ENCODE measurements around the gene AGPAT1.
A peak's percentile ranks its signal among the peaks of the same experiment; 100 is the strongest.

AGPAT1 gene

DNA sequence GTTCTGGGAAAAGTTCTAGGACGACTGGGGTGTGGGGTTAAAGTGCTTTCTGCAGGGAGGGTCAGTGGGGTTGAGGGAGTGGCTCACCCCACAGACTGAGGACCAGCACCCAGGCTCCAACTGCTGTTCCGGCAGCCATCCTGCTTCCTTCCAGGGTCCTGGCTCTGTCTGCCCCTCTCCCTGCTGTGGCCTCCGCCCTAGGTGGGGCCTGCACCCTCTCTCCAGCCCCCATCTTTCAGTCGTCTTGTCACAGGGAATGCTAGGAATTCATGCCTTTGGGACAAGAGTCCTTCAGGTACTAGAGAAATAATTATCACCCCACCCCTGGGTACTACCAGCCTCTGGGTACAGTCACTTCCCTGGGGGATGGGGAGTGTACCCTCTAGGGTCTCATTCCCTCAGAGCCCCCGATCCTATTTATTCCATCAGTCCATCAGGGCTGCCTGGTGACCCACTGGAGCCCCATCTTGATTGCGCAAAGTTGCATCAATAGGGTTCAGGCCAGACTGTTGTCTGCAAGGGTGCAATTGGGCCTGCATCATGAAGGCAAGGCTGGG lies 8.3 kb upstream of the AGPAT1 start, which contains the start of gene AGER:
Gene AGER, minus strand, starts transcription at position 170 of the 557 bp plus-strand sequence. Its CDS starts 31 bp downstream, at position 139.
- Histone ChIP-seq H3K27me3 (ENCODE audit: control insufficient read depth in 1 of 2, insufficient read depth in 2 of 2, low read length in 2 of 2) (no peaks in the 10 kb centered on the region), H3K4me3 (ENCODE audit: low read length in 2 of 2) (no peak within 1 kb of the TSS), H3K9ac (ENCODE audit: low read length in 2 of 2) (peak within 1 kb of the TSS; percentile 5 to 22), H3K9me3 (ENCODE audit: control insufficient read depth in 2 of 2, low read length in 2 of 2) (no peaks in the 10 kb centered on the region), H3K4me1 (ENCODE audit: control insufficient read depth, insufficient read depth, low read length) (peaks cover 49% of the 10 kb centered on the region), H3K36me3 (ENCODE audit: control insufficient read depth in 2 of 2, insufficient read depth in 2 of 2, low read length in 2 of 2) (peaks cover 26 to 31% of the 10 kb centered on the region in 2 donors), H3K27ac (ENCODE audit: low read length) (peak within 1 kb of the TSS; percentile 60)

DNA sequence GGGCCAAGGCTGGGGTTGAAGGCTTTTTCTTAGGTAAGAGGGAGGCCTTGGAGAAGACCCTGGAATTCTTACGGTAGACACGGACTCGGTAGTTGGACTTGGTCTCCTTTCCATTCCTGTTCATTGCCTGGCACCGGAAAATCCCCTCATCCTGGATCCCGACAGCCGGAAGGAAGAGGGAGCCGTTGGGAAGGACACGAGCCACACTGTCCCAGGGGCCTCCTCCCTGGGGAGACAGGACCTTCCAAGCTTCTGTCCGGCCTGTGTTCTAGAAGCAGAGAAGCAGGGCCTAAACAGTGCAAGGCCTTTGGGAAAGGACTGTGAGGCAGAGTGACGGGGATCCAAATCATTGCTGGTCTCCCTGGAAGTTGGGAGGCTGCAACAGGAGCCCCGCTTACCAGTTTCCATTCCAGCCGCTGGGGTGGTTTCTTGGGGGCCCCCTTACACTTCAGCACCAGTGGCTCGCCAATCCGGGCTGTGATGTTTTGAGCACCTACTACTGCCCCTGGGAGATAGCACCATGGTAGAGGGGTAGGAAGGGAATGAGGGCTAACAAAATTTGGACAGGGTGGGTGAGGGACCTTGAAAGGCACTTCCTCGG lies 7.7 kb upstream of the AGPAT1 start:
- H3K4me3 ChIP-seq (ENCODE audit: low read length in 2 of 2) = no peak overlapping the region
- peaks cover 49% of the 10 kb centered on the region for H3K4me1 ChIP-seq (ENCODE audit: control insufficient read depth, insufficient read depth, low read length)
- H3K27ac ChIP-seq (ENCODE audit: low read length) = peak overlapping the region; percentile 60
- H3K36me3 ChIP-seq (ENCODE audit: control insufficient read depth in 2 of 2, insufficient read depth in 2 of 2, low read length in 2 of 2) = peaks cover 26 to 31% of the 10 kb centered on the region in 2 donors
- no peaks in the 10 kb centered on the region for H3K27me3 ChIP-seq (ENCODE audit: control insufficient read depth in 1 of 2, insufficient read depth in 2 of 2, low read length in 2 of 2)
- peak overlapping the region; percentile 5 to 22 for H3K9ac ChIP-seq (ENCODE audit: low read length in 2 of 2)
- H3K9me3 ChIP-seq (ENCODE audit: control insufficient read depth in 2 of 2, low read length in 2 of 2) = no peaks in the 10 kb centered on the region

DNA sequence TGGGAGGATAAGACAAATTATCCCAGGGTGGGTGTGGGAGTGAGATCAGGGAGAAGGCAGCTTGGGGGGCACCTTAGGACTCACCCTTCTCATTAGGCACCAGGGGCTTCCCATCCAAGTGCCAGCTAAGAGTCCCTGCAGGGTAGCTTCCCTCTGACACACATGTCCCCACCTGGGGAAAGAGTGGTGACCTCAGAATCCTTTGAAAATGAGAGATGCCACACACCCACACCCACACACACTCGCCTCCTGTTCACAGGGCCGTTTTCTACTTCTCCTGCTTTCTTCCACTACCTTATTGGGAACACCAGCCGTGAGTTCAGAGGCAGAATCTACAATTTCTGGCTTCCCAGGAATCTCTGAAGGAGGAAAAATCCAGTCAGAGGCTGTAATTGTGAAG lies 7.1 kb upstream of the AGPAT1 start:
- Histone ChIP-seq H3K36me3 (ENCODE audit: control insufficient read depth in 2 of 2, insufficient read depth in 2 of 2, low read length in 2 of 2) (peaks cover 26 to 31% of the 10 kb centered on the region in 2 donors), H3K9ac (ENCODE audit: low read length in 2 of 2) (no peak overlapping the region), H3K27ac (ENCODE audit: low read length) (peak overlapping the region; percentile 60), H3K4me1 (ENCODE audit: control insufficient read depth, insufficient read depth, low read length) (peaks cover 44% of the 10 kb centered on the region), H3K9me3 (ENCODE audit: control insufficient read depth in 2 of 2, low read length in 2 of 2) (no peaks in the 10 kb centered on the region), H3K27me3 (ENCODE audit: control insufficient read depth in 1 of 2, insufficient read depth in 2 of 2, low read length in 2 of 2) (no peaks in the 10 kb centered on the region), H3K4me3 (ENCODE audit: low read length in 2 of 2) (no peak overlapping the region)

DNA sequence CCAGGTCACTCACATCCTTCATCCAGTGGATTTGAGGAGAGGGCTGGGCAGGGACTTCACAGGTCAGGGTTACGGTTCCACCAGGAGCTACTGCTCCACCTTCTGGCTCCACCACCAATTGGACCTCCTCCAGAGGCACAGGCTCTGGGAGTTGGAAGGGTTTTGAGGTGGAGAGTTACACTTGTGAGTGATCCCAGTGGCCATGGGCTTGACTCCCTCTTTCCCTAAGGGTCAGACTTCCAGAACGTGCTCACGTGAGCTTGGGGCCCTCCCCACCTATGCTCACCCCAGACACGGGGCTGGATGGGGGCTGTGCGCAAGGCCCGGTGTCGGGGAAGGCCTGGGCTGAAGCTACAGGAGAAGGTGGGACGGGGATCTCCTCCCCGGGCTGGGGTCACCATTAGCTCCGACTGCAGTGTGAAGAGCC lies 6.7 kb upstream of the AGPAT1 start:
- H3K36me3 ChIP-seq (ENCODE audit: control insufficient read depth in 2 of 2, insufficient read depth in 2 of 2, low read length in 2 of 2) = peaks cover 26 to 27% of the 10 kb centered on the region in 2 donors
- peaks cover 43% of the 10 kb centered on the region for H3K4me1 ChIP-seq (ENCODE audit: control insufficient read depth, insufficient read depth, low read length)
- H3K4me3 ChIP-seq (ENCODE audit: low read length in 2 of 2) = no peak overlapping the region
- H3K27me3 ChIP-seq (ENCODE audit: control insufficient read depth in 1 of 2, insufficient read depth in 2 of 2, low read length in 2 of 2) = no peaks in the 10 kb centered on the region
- peak overlapping the region; percentile 60 for H3K27ac ChIP-seq (ENCODE audit: low read length)
- peak overlapping the region in 1 of 2 donors; percentile 36 for H3K9ac ChIP-seq (ENCODE audit: low read length in 2 of 2)
- H3K9me3 ChIP-seq (ENCODE audit: control insufficient read depth in 2 of 2, low read length in 2 of 2) = no peaks in the 10 kb centered on the region

DNA sequence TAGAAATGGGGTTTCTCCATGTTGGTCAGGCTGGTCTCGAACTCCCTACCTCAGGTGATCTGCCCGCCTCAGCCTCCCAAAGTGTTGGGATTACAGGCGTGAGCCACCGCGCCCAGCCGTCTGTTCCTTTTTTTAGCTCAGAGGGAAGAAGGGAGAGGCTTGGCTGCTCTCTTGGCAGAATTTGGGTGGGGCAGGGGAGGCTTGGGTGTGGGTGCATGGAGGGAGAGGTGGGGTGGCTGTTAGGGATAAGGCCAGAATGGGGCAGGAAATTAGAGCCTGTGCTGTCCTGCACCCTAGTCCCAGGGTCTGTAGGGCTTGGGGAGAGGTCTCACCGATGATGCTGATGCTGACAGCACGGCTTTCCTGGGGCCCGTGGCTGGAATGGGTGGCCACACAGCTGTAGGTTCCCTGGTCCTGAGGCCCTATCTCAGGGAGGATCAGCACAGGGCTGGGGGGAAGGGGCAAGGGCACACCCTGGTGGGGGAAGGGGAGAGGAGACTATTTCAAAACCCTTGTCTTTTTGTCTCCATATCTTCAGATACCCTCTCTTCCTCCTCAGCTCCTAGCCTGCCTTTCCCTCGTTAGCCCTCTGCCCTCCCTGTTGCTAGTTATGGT lies 6.1 kb upstream of the AGPAT1 start:
- Histone ChIP-seq H3K36me3 (ENCODE audit: control insufficient read depth in 2 of 2, insufficient read depth in 2 of 2, low read length in 2 of 2) (peaks cover 21 to 25% of the 10 kb centered on the region in 2 donors), H3K27me3 (ENCODE audit: control insufficient read depth in 1 of 2, insufficient read depth in 2 of 2, low read length in 2 of 2) (no peaks in the 10 kb centered on the region), H3K27ac (ENCODE audit: low read length) (no peak overlapping the region), H3K9me3 (ENCODE audit: control insufficient read depth in 2 of 2, low read length in 2 of 2) (no peaks in the 10 kb centered on the region), H3K4me3 (ENCODE audit: low read length in 2 of 2) (no peak overlapping the region), H3K9ac (ENCODE audit: low read length in 2 of 2) (peak overlapping the region in 1 of 2 donors; percentile 36), H3K4me1 (ENCODE audit: control insufficient read depth, insufficient read depth, low read length) (peaks cover 45% of the 10 kb centered on the region)

DNA sequence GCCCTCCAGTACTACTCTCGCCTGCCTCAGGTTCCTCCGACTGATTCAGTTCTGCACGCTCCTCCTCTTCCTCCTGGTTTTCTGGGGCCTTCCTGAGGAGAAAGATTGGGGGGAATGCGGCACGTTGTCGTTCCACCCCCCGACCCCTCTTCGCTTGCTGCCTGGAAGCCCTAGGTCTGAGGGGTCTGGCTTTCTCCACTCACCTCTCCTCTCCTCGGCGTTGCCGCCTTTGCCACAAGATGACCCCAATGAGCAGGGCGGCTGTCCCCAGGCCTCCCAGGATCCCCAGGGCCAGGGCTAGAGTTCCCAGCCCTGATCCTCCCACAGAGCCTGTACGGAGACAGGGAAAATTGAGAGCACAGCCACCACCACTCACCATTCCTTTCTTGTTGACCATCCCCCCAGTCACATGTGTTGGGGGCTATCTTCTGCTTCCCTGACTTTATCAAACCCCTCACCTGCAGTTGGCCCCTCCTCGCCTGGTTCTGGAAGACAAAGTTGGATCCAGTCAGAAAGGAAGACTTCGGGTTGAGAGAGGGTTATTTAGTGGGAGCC lies 5.3 kb upstream of the AGPAT1 start:
- Histone ChIP-seq H3K27me3 (ENCODE audit: control insufficient read depth in 1 of 2, insufficient read depth in 2 of 2, low read length in 2 of 2) (no peaks in the 10 kb centered on the region), H3K27ac (ENCODE audit: low read length) (no peak overlapping the region), H3K4me1 (ENCODE audit: control insufficient read depth, insufficient read depth, low read length) (peaks cover 44% of the 10 kb centered on the region), H3K4me3 (ENCODE audit: low read length in 2 of 2) (no peak overlapping the region), H3K36me3 (ENCODE audit: control insufficient read depth in 2 of 2, insufficient read depth in 2 of 2, low read length in 2 of 2) (peaks cover 14 to 20% of the 10 kb centered on the region in 2 donors), H3K9ac (ENCODE audit: low read length in 2 of 2) (no peak overlapping the region), H3K9me3 (ENCODE audit: control insufficient read depth in 2 of 2, low read length in 2 of 2) (no peaks in the 10 kb centered on the region)

DNA sequence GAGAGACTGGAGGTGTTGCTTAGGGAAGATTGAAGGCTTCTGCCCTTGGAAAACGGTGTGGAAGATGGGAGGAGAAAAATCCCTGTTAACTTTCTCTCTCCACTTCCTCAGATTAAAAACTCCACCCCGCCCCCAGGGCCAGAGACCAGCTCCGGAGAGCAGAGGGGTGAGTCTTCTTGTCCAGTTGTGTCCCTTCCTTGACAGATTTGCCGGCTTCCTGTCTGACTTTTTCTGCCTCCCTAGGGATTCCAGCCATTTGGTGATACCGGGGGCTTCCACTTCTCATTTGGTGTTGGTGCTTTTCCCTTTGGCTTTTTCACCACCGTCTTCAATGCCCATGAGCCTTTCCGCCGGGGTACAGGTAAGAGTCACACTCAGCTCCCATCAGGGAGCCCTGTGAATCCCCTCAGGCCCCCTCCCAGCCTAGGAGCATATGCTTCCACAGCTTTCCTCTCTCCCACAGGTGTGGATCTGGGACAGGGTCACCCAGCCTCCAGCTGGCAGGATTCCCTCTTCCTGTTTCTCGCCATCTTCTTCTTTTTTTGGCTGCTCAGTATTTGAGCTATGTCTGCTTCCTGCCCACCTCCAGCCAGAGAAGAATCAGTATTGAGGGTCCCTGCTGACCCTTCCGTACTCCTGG lies 4.0 kb upstream of the AGPAT1 start:
- H3K4me3 ChIP-seq (ENCODE audit: low read length in 2 of 2) = peak overlapping the region in 1 of 2 donors; percentile 8
- H3K4me1 ChIP-seq (ENCODE audit: control insufficient read depth, insufficient read depth, low read length) = peaks cover 50% of the 10 kb centered on the region
- H3K9ac ChIP-seq (ENCODE audit: low read length in 2 of 2) = peak overlapping the region in 1 of 2 donors; percentile 71
- H3K9me3 ChIP-seq (ENCODE audit: control insufficient read depth in 2 of 2, low read length in 2 of 2) = no peaks in the 10 kb centered on the region
- H3K27me3 ChIP-seq (ENCODE audit: control insufficient read depth in 1 of 2, insufficient read depth in 2 of 2, low read length in 2 of 2) = no peaks in the 10 kb centered on the region
- H3K36me3 ChIP-seq (ENCODE audit: control insufficient read depth in 2 of 2, insufficient read depth in 2 of 2, low read length in 2 of 2) = peaks cover 14 to 20% of the 10 kb centered on the region in 2 donors
- peak overlapping the region; percentile 18 for H3K27ac ChIP-seq (ENCODE audit: low read length)

DNA sequence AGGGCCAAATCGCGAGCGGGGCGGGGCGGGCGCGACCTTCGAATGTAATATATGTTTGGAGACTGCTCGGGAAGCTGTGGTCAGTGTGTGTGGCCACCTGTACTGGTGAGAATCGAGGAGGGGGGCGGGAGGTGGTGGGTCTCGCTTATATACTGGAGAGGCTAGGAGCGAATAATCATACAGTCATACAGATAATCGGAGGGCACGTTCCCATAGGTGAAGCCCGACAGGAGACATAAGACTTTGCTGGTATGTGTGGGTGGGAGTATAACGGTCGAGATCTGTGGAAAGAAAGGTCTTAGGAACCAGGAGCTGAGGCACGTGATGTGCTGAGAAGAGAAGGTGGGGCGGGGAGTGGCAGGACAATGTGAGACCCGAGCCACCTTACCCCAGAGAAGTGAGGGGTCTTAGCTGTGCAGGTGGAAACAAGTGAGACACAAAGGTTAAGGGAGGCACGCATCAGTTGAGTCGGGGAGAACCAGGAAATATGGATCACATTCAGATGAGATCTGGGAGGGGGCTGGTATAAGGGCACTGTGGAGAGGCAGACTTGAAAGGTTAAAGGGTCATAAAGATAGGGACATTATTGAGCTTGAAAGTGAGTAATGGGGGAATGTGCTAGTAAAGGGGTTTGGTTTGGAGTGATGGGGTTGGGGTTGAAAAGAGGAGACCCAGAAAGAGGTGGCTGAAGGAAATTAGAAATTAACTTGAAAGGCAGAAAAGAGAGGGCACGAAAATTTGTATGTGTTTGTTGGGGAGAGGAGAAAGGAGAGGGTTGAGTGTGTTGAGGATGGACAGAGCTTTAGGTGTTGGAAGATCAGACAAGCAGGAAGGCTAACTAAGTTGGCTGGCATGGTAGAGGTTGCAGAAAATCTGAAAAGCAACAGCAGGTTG lies 2.9 kb upstream of the AGPAT1 start:
- peaks cover 56% of the 10 kb centered on the region for H3K4me1 ChIP-seq (ENCODE audit: control insufficient read depth, insufficient read depth, low read length)
- no peaks in the 10 kb centered on the region for H3K9me3 ChIP-seq (ENCODE audit: control insufficient read depth in 2 of 2, low read length in 2 of 2)
- peak overlapping the region; percentile 71 to 96 for H3K9ac ChIP-seq (ENCODE audit: low read length in 2 of 2)
- peak overlapping the region; percentile 93 for H3K27ac ChIP-seq (ENCODE audit: low read length)
- peaks cover 13 to 20% of the 10 kb centered on the region in 2 donors for H3K36me3 ChIP-seq (ENCODE audit: control insufficient read depth in 2 of 2, insufficient read depth in 2 of 2, low read length in 2 of 2)
- H3K27me3 ChIP-seq (ENCODE audit: control insufficient read depth in 1 of 2, insufficient read depth in 2 of 2, low read length in 2 of 2) = no peaks in the 10 kb centered on the region
- peak overlapping the region; percentile 83 to 98 for H3K4me3 ChIP-seq (ENCODE audit: low read length in 2 of 2)

DNA sequence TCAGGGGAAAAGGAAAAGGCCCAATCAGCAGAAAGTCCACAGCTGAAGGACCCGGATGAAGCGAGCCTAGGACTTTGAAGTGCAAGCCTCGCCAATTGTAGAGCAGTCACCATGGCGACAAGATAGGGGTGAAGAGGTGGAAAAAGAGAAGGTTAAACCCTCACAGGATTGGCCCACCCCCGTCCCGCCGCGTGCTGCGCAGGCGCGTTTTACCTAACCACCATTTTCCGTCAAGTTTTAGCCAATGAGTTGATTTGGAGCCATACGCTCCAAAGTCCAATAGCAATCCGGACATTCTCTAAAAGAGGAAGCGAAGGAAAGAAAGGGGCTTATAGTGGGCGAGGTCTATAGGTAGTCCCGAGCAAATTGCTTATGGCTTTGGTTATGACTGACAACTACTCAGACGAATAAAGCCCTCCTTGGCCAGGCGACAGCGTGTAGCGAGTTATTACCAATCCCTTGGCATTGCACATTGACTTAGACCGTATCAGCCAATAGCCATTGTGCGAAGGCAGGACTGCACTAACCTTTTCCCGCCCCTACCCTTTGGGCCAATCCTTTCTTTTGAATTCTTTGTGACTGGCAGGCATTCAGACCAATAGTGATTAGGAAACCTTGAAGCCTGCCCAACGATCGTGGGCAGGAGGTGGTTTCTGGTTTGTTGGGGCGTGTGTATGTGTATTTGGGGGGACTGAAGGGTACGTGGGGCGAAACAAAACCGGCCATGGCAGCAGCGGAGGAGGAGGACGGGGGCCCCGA lies 2.1 kb upstream of the AGPAT1 start, which contains the start of gene RNF5:
Gene RNF5, plus strand, starts transcription at position 618 of the 759 bp plus-strand sequence. Its CDS starts 107 bp downstream, at position 725.
- H3K4me3 ChIP-seq (ENCODE audit: low read length in 2 of 2) = peak within 1 kb of the TSS; percentile 83 to 98
- H3K9me3 ChIP-seq (ENCODE audit: control insufficient read depth in 2 of 2, low read length in 2 of 2) = no peaks in the 10 kb centered on the region
- H3K9ac ChIP-seq (ENCODE audit: low read length in 2 of 2) = peak within 1 kb of the TSS; percentile 80 to 96
- peaks cover 7 to 12% of the 10 kb centered on the region in 2 donors for H3K36me3 ChIP-seq (ENCODE audit: control insufficient read depth in 2 of 2, insufficient read depth in 2 of 2, low read length in 2 of 2)
- H3K27ac ChIP-seq (ENCODE audit: low read length) = peak within 1 kb of the TSS; percentile 93
- peaks cover 58% of the 10 kb centered on the region for H3K4me1 ChIP-seq (ENCODE audit: control insufficient read depth, insufficient read depth, low read length)
- H3K27me3 ChIP-seq (ENCODE audit: control insufficient read depth in 1 of 2, insufficient read depth in 2 of 2, low read length in 2 of 2) = no peaks in the 10 kb centered on the region
